Measurements from ENCODE around the gene GTPBP4.

Gene GTPBP4

DNA sequence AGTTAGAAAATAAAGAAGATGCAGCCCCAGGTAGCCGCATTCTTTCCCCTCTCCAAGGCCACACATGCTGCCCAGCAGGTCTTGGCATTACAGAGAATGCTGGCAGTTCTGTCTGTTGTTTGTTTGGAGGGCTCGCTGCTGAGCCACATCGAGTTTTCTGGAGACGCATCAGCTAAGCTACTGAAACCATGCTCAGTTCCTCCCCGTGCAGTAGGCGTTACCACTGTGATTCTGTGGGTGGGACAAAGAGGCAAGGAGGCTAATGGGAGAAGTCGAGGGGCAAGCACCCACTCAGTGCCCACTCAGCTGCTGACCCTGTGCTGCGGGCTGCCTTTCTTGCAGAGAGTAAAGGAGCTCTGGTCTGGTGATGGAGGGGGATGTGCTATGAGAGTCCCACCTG lies 15.5 kb upstream of the GTPBP4 start:
- DNase-seq (ENCODE audit: insufficient read length, low spot score) (no peak), FAIRE-seq (no peak)
- no peak for TF ChIP-seq PAX5 (IDR thresholded peaks at IDR 0.05; ENCODE audit: insufficient read depth, low read length, severe bottlenecking)
- TF ChIP-seq SPI1 (IDR thresholded peaks at IDR 0.05; ENCODE audit: low read depth, low read length): peak; percentile 73

DNA sequence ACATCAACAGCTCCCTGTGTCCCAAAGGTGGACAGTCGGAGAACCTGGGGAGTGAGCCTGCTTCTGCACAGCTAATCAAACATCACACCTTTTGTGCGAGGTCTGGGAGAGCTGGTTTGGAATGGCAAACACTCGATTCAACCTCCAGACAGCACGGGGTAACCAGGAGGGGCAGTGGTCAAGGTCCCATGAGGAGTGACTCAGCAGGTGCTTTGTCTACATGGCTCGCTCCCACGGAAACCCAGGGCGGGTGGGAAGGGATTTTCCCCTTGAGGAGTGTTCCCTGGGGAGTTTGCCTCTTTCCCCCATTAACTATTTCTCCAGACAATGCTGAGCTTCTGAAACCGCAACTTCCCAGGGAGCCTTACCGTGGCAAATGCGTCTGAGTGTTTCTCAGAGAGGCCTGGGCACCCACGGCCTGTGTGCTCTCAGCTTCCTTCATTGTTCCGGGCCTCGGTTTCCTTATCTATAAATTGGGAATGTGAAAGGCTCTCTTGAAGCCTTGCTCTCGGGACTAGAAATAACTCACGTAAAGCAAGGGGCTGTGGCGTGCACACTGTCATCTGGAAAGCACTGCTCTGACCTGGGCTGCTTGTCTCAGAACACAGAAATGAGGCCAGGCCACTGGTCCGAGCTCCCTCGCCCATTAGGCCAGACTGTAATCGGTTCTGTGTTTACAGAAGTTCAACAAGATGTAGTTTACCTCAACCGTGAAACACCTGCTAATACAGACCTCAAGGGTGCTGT lies 14.0 kb upstream of the GTPBP4 start:
- no peak for TF ChIP-seq POLR2A (IDR thresholded peaks at IDR 0.05; ENCODE audit: low read depth, low read length)
- no peak for TF ChIP-seq PAX5 (IDR thresholded peaks at IDR 0.05; ENCODE audit: insufficient read depth, low read length, severe bottlenecking)
- no peak for TF ChIP-seq POU2F2 (IDR thresholded peaks at IDR 0.05; ENCODE audit: low read depth, low read length)
- TF ChIP-seq SPI1 (IDR thresholded peaks at IDR 0.05; ENCODE audit: low read depth, low read length): no peak
- no peak for TF ChIP-seq TAF1 (IDR thresholded peaks at IDR 0.05; ENCODE audit: low read depth, low read length)
- TF ChIP-seq POLR2AphosphoS5 (IDR thresholded peaks at IDR 0.05; ENCODE audit: low read depth, low read length): no peak
- FAIRE-seq (no peak), DNase-seq (ENCODE audit: insufficient read length, low spot score) (no peak)

DNA sequence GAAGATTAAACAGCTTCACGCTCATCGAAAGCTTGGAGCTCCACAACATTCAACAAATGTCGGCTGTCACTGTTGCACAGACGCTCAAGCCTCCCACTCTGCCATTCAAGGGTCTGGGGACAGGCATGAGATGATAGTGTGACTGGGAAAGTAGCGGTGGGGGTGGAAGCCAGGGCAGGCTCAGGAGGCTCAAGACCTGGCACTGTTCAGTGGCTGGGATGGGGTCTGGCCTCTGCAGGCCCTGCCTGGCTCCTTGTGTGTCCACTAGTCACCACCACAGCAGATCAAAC lies 13.5 kb upstream of the GTPBP4 start:
- DNase-seq (ENCODE audit: insufficient read length, low spot score) (no peak), FAIRE-seq (no peak)
- TF ChIP-seq POU2F2 (IDR thresholded peaks at IDR 0.05; ENCODE audit: low read depth, low read length) (no peak), TAF1 (IDR thresholded peaks at IDR 0.05; ENCODE audit: low read depth, low read length) (no peak), POLR2A (IDR thresholded peaks at IDR 0.05; ENCODE audit: low read depth, low read length) (no peak), SPI1 (IDR thresholded peaks at IDR 0.05; ENCODE audit: low read depth, low read length) (no peak), POLR2AphosphoS5 (IDR thresholded peaks at IDR 0.05; ENCODE audit: low read depth, low read length) (no peak), PAX5 (IDR thresholded peaks at IDR 0.05; ENCODE audit: insufficient read depth, low read length, severe bottlenecking) (no peak)

DNA sequence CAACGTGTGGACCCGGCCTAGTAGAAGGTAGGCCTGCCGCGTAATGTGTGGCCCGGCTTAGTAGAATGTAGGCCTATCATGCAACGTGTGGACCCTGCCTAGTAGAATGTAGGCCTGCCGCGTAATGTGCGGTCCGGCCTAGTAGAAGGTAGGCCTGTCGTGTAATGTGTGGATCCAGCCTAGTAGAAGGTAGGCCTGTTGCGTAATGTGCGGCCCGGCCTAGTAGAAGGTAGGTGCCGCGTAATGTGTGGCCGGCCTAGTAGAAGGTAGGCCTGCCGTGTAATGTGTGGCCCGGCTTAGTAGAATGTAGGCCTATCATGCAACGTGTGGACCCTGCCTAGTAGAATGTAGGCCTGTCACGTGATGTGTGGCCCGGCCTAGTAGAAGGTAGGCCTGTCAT lies 11.9 kb upstream of the GTPBP4 start:
- TF ChIP-seq POLR2A (IDR thresholded peaks at IDR 0.05; ENCODE audit: low read depth, low read length): no peak
- no peak for TF ChIP-seq POLR2AphosphoS5 (IDR thresholded peaks at IDR 0.05; ENCODE audit: low read depth, low read length)
- TF ChIP-seq PAX5 (IDR thresholded peaks at IDR 0.05; ENCODE audit: insufficient read depth, low read length, severe bottlenecking): no peak
- TF ChIP-seq TAF1 (IDR thresholded peaks at IDR 0.05; ENCODE audit: low read depth, low read length): no peak
- TF ChIP-seq POU2F2 (IDR thresholded peaks at IDR 0.05; ENCODE audit: low read depth, low read length): no peak
- TF ChIP-seq SPI1 (IDR thresholded peaks at IDR 0.05; ENCODE audit: low read depth, low read length): no peak
- DNase-seq (ENCODE audit: insufficient read length, low spot score): no peak
- peak; percentile 13 for FAIRE-seq

DNA sequence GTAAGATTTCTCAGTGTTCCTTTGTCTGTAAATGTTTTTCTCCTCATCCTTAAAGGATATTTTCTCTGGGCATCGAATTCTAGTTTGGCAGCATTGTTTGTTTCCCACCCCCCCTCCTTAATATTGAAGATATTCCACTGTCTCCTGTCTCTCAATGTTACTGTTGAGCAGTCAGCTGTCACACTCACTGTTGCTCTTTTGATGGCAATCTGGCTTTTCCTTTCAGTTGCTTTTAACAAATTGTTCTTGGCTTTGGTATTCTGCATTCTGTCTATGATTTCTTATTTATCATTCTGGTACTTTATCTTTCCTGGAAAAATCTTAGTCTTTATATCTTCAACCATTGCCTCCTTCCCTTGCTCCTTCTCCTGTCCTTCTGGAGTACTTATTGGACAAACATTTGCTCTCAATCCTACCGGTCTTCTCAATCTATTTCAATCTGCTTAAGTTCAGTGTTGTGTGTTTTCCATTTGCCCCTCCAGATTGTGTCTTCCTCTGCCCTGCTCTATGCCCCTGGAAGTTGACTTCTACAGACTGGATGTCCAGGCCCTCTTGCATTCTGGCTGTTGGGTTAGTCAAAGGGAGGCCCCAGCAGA lies 9.3 kb upstream of the GTPBP4 start:
- FAIRE-seq (no peak), DNase-seq (ENCODE audit: insufficient read length, low spot score) (no peak)
- no peak for TF ChIP-seq TAF1 (IDR thresholded peaks at IDR 0.05; ENCODE audit: low read depth, low read length)
- TF ChIP-seq PAX5 (IDR thresholded peaks at IDR 0.05; ENCODE audit: insufficient read depth, low read length, severe bottlenecking): no peak
- no peak for TF ChIP-seq POLR2A (IDR thresholded peaks at IDR 0.05; ENCODE audit: low read depth, low read length)
- TF ChIP-seq SPI1 (IDR thresholded peaks at IDR 0.05; ENCODE audit: low read depth, low read length): no peak

DNA sequence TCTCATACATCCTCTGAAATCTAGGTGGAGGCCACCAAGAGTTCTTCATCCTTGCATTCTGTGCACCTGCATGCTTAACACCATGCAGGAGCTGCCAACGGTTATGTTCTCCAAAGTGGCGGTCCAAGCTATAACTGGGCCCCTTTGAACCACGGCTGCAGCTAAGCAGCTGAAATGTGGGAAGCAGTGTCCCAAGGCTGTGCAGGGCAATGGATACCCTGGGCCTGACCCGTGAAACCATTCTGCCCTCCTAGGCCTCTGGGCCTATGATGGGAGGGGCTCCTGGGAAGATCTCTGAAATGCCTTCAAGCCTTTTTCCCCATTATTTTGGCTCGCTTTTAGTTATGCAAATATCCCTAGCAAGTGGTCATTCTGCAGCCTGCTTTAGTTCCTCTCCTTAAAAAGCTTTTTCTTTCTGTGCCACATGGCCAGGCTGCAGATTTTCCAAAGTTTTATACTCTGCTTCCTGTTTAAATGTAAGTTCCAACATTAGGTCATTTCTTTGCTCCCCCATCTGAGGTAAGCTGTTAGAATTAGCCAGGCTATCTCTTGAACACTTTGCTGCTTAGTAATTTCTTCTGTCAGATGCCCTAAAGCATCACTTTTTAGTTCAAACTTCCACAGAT lies 7.7 kb upstream of the GTPBP4 start:
- DNase-seq (ENCODE audit: insufficient read length, low spot score) (no peak), FAIRE-seq (no peak)
- TF ChIP-seq POU2F2 (IDR thresholded peaks at IDR 0.05; ENCODE audit: low read depth, low read length) (no peak), POLR2AphosphoS5 (IDR thresholded peaks at IDR 0.05; ENCODE audit: low read depth, low read length) (no peak), PAX5 (IDR thresholded peaks at IDR 0.05; ENCODE audit: insufficient read depth, low read length, severe bottlenecking) (no peak), POLR2A (IDR thresholded peaks at IDR 0.05; ENCODE audit: low read depth, low read length) (no peak), SPI1 (IDR thresholded peaks at IDR 0.05; ENCODE audit: low read depth, low read length) (no peak), TAF1 (IDR thresholded peaks at IDR 0.05; ENCODE audit: low read depth, low read length) (no peak)

DNA sequence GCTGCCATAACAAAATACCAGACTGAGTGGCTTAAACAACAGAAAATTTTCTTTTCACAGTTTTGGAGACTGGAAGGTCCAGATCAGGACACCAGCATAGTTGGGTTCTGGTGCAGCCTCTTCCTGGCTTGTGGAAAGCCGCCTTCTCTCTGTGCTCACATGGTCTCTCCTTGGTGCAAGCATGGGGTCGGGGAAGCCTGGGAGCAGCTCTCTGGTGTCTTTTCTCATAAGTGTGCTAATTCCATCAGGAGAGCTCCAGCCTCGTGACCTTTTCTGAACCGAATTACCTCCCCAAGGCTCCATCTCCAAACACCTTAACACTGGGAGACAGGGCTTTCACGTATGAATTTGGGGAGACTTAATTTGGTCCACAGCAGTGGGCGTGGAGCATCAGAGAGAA lies 4.8 kb upstream of the GTPBP4 start:
- no peak for TF ChIP-seq SPI1 (IDR thresholded peaks at IDR 0.05; ENCODE audit: low read depth, low read length)
- TF ChIP-seq POU2F2 (IDR thresholded peaks at IDR 0.05; ENCODE audit: low read depth, low read length): no peak
- TF ChIP-seq POLR2A (IDR thresholded peaks at IDR 0.05; ENCODE audit: low read depth, low read length): no peak
- no peak for TF ChIP-seq PAX5 (IDR thresholded peaks at IDR 0.05; ENCODE audit: insufficient read depth, low read length, severe bottlenecking)
- TF ChIP-seq TAF1 (IDR thresholded peaks at IDR 0.05; ENCODE audit: low read depth, low read length): no peak
- TF ChIP-seq POLR2AphosphoS5 (IDR thresholded peaks at IDR 0.05; ENCODE audit: low read depth, low read length): no peak
- DNase-seq (ENCODE audit: insufficient read length, low spot score) (no peak), FAIRE-seq (no peak)

DNA sequence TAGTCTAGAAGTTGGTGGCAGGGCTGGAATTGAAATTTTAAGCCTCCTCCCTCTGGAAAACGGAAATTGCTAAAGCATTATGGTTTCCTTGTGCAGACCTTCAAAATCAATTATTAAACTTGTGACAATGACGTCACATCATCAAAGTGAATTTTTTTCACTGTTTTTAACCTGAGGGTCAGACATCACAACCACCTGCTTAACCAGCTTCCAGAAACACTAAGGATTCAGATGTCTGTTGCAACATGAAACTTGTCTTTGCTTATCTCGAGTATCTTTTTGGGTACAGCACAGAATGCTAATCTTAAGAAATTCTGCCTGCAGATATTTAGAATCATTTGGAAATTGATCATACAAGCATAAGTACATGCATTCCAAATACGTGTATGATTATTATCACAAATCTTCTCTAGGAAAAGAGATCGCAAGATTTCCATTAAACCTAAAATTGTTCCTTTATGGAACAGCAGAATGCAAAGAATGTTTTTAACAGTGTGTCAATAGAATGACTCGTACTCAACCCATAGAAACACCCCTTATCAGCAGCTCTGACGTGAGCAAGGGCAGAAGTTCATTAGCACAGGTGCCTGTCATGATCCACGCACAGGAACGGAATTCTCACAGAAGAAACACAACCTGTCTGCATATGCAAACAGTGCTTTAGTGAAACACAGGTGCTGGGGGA lies 4.1 kb upstream of the GTPBP4 start:
- DNase-seq (ENCODE audit: insufficient read length, low spot score): no peak
- TF ChIP-seq SPI1 (IDR thresholded peaks at IDR 0.05; ENCODE audit: low read depth, low read length): no peak
- TF ChIP-seq PAX5 (IDR thresholded peaks at IDR 0.05; ENCODE audit: insufficient read depth, low read length, severe bottlenecking): no peak
- TF ChIP-seq TAF1 (IDR thresholded peaks at IDR 0.05; ENCODE audit: low read depth, low read length): no peak
- no peak for TF ChIP-seq POLR2AphosphoS5 (IDR thresholded peaks at IDR 0.05; ENCODE audit: low read depth, low read length)
- TF ChIP-seq POLR2A (IDR thresholded peaks at IDR 0.05; ENCODE audit: low read depth, low read length): no peak
- TF ChIP-seq POU2F2 (IDR thresholded peaks at IDR 0.05; ENCODE audit: low read depth, low read length): no peak
- no peak for FAIRE-seq

DNA sequence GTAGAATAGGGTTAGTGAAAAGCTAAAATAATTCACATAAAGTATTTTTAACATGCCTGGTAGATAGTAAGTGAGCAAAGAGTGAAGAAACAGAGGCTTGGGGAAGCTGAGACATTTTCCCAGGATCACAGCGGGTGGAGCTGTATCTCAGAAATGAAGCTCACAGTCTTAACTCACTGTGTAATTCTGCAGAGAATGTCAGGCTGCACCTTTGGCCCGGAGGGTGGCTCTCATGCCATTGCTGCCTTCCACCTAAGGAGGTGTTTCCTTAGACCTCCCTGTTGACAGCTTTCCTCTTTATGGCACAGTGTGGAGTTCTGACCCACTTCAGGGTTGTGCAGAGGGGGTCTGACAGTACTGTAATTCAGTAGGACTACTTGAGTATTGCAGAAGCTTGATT lies 2.9 kb upstream of the GTPBP4 start:
- FAIRE-seq (no peak), DNase-seq (ENCODE audit: insufficient read length, low spot score) (no peak)
- TF ChIP-seq SPI1 (IDR thresholded peaks at IDR 0.05; ENCODE audit: low read depth, low read length) (no peak), TAF1 (IDR thresholded peaks at IDR 0.05; ENCODE audit: low read depth, low read length) (no peak), POLR2AphosphoS5 (IDR thresholded peaks at IDR 0.05; ENCODE audit: low read depth, low read length) (no peak), POU2F2 (IDR thresholded peaks at IDR 0.05; ENCODE audit: low read depth, low read length) (no peak), PAX5 (IDR thresholded peaks at IDR 0.05; ENCODE audit: insufficient read depth, low read length, severe bottlenecking) (no peak), POLR2A (IDR thresholded peaks at IDR 0.05; ENCODE audit: low read depth, low read length) (no peak)
